ENCODE data around the gene REV3L.
A peak's percentile ranks its signal among the peaks of the same experiment; 100 is the strongest.

Gene REV3L

GRCh38 chr6:111432511-111432910, 50.5 kb downstream of the REV3L start:
- DNase-seq = no peak
- Mint-ChIP-seq H3K27ac (no peak overlapping the region), H3K9me3 (peaks cover 28% of the 10 kb centered on the region), H3K4me3 (no peak overlapping the region), H3K27me3 (no peaks in the 10 kb centered on the region), H3K36me3 (ENCODE audit: low read depth) (peaks cover 41% of the 10 kb centered on the region), H3K4me1 (ENCODE audit: low read depth) (peaks cover 65% of the 10 kb centered on the region)

DNA sequence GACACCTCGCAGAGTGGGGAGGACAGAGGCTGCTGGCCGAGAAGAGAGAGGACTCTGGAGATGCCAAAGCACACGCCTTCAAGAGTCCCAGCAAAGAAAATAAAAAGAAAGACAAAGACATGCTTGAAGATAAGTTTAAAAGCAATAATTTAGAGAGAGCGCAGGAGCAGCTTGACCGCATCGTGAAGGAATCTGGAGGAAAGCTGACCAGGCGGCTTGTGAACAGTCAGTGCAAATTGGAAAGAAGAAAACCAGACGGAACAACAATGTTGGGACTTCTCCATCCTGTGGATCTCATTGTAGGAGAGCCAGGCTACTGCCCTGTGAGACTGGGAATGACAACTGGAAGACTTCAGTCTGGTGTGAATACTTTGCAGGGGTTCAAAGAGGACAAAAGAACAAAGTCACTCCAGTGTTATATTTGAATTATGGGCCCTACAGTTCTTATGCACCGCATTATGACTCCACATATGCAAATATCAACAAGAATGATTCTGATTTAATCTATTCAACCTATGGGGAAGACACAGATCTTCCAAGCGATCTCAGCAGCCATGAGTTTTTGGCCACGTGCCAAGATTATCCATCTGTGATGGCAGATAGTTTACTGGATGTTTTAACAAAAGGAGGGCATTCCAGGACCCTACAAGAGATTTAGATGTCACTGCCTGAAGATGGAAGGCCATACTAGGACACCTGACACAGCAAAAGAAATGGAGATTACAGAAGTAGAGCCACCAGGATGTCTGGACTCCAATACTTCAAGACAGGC, 52.2 kb downstream of the REV3L start:
- H3K4me3 Mint-ChIP-seq = no peak overlapping the region
- no peak overlapping the region for H3K27ac Mint-ChIP-seq
- H3K36me3 Mint-ChIP-seq (ENCODE audit: low read depth) = peaks cover 44% of the 10 kb centered on the region
- peaks cover 69% of the 10 kb centered on the region for H3K4me1 Mint-ChIP-seq (ENCODE audit: low read depth)
- DNase-seq = no peak
- no peaks in the 10 kb centered on the region for H3K27me3 Mint-ChIP-seq
- H3K9me3 Mint-ChIP-seq = peaks cover 30% of the 10 kb centered on the region

- no peak for DNase-seq
- Mint-ChIP-seq H3K27ac (no peak overlapping the region), H3K4me1 (ENCODE audit: low read depth) (peaks cover 66% of the 10 kb centered on the region), H3K27me3 (no peaks in the 10 kb centered on the region), H3K9me3 (peaks cover 27% of the 10 kb centered on the region), H3K4me3 (no peak overlapping the region), H3K36me3 (ENCODE audit: low read depth) (peaks cover 39% of the 10 kb centered on the region)
These were observed 53.4 kb downstream of the REV3L start for GRCh38 chr6:111429571-111429970.

DNA sequence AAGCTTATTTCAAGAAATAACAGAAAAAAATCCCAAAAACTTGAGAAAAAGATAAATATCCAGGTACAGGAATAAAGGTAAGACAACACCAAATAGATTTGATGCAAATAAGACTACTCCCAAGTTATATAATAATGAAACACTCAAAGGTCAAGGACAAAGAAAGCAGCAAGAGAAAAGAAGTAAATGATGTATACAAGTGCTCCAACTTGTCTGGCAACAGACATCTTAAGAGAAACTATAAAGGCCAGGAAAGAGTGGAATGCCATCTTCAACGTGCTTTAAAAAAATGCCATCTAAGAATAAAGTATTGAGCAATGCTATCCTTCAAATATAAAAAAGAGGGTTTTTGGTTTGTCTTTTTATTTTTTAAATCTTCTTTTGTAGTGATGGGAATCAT, 54.2 kb downstream of the REV3L start:
- no peak overlapping the region for H3K27ac Mint-ChIP-seq
- peaks cover 72% of the 10 kb centered on the region for H3K4me1 Mint-ChIP-seq (ENCODE audit: low read depth)
- no peak overlapping the region for H3K4me3 Mint-ChIP-seq
- H3K9me3 Mint-ChIP-seq = peaks cover 27% of the 10 kb centered on the region
- no peaks in the 10 kb centered on the region for H3K27me3 Mint-ChIP-seq
- H3K36me3 Mint-ChIP-seq (ENCODE audit: low read depth) = peaks cover 39% of the 10 kb centered on the region
- no peak for DNase-seq

DNA sequence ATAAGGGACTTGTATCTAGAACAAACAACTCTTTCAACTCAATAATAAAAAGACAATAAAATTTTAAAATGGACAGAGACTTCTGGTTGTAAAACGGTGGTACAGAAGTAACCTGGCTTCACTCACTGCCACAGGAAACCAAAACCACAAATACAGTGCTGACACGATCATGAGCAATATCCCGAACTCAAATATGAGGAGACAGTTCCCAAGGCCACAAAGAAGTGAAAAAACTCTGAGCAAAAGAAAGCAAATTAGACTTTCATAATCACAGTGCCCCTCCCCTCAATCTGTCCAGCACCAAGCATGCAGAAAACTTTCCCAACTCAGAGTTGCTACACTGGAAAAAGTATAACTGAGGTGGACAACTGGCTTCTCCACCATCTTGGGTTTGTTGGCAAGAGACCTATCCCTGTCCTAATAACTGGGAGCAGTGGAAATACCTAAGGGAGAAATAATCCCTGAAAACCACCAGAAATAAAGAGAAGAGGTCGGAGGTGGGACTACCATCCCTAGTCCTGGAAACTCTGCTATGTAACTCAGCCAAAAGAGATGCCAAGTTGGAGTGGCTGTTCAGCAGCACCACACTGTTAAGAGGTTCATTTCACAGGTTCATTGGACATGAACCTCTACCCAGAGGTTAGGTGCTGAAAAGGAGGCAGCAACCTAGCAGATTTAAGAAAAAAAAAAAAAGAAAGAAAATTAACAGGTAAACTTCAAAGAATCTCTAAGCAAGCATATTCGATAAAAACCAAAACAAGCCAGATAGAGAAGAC, 55.5 kb downstream of the REV3L start:
- Mint-ChIP-seq H3K36me3 (ENCODE audit: low read depth) (peaks cover 39% of the 10 kb centered on the region), H3K27ac (peak overlapping the region; percentile 67), H3K27me3 (no peaks in the 10 kb centered on the region), H3K4me1 (ENCODE audit: low read depth) (peaks cover 70% of the 10 kb centered on the region), H3K4me3 (peak overlapping the region; percentile 48), H3K9me3 (peaks cover 27% of the 10 kb centered on the region)
- no peak for DNase-seq

- no peak overlapping the region for H3K4me3 Mint-ChIP-seq
- H3K4me1 Mint-ChIP-seq (ENCODE audit: low read depth) = peaks cover 54% of the 10 kb centered on the region
- no peak overlapping the region for H3K27ac Mint-ChIP-seq
- no peak for DNase-seq
- peaks cover 25% of the 10 kb centered on the region for H3K36me3 Mint-ChIP-seq (ENCODE audit: low read depth)
- peaks cover 15% of the 10 kb centered on the region for H3K9me3 Mint-ChIP-seq
- no peaks in the 10 kb centered on the region for H3K27me3 Mint-ChIP-seq
These were observed 58.8 kb downstream of the REV3L start for GRCh38 chr6:111423960-111424846.

DNA sequence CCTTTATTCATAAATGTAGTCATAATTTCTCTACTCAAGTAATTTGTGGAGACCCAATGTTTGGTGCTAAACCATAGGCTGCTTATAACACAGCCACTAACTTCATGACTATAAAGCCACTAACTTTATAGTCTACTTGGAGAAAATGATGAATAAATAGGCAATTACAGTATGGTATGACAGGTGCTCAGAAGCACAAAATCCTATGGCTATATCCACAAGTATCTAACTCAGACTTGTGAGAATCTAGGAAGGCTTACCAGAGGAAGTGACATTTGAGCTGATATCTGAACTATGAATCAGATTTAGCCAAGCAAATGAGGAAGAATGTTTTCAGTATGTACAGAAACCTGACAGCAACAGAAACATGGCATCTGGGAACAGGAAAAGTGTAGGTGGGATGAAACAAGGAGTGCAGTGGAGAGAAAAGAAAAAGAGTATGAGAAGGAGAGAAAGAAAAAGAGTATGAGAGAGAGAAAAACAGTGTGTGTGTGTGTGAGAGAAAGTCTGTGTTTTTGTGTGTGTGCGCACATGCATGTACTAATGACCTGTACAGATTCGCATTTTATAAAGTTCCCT, 59.9 kb downstream of the REV3L start:
- peaks cover 15% of the 10 kb centered on the region for H3K36me3 Mint-ChIP-seq (ENCODE audit: low read depth)
- H3K27ac Mint-ChIP-seq = peak overlapping the region; percentile 19
- peaks cover 47% of the 10 kb centered on the region for H3K4me1 Mint-ChIP-seq (ENCODE audit: low read depth)
- peaks cover 5% of the 10 kb centered on the region for H3K9me3 Mint-ChIP-seq
- no peak overlapping the region for H3K4me3 Mint-ChIP-seq
- no peak for DNase-seq
- H3K27me3 Mint-ChIP-seq = no peaks in the 10 kb centered on the region

GRCh38 chr6:111418971-111419693, 63.9 kb downstream of the REV3L start:
- Mint-ChIP-seq H3K27ac (no peak overlapping the region), H3K9me3 (no peaks in the 10 kb centered on the region), H3K36me3 (ENCODE audit: low read depth) (peaks cover 8% of the 10 kb centered on the region), H3K4me3 (no peak overlapping the region), H3K4me1 (ENCODE audit: low read depth) (peaks cover 24% of the 10 kb centered on the region), H3K27me3 (no peaks in the 10 kb centered on the region)
- DNase-seq = no peak

DNA sequence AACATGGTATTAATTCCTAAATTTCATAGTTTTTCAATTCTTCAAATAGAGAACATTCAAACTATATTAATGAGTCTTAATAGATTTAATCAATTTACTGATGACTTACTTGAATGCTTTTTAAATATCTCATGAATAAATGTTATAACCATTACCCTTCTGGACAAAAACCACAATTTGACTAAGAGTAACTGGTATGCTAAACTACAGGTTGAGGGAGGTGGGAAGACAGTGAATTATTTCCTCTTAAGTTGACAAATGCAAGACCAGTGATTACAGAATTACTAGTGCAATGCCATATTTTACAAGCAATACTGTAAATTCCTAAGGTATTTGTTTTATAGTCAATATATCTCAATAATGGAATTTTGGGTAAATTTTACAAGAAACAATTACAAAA, 65.1 kb downstream of the REV3L start:
- no peak for DNase-seq
- Mint-ChIP-seq H3K4me3 (no peak overlapping the region), H3K36me3 (ENCODE audit: low read depth) (peaks cover 8% of the 10 kb centered on the region), H3K27ac (no peak overlapping the region), H3K27me3 (no peaks in the 10 kb centered on the region), H3K4me1 (ENCODE audit: low read depth) (peaks cover 12% of the 10 kb centered on the region), H3K9me3 (no peaks in the 10 kb centered on the region)

GRCh38 chr6:111417181-111417585, 65.8 kb downstream of the REV3L start:
- Mint-ChIP-seq H3K9me3 (no peaks in the 10 kb centered on the region), H3K27me3 (no peaks in the 10 kb centered on the region), H3K36me3 (ENCODE audit: low read depth) (peaks cover 11% of the 10 kb centered on the region), H3K27ac (no peak overlapping the region), H3K4me1 (ENCODE audit: low read depth) (peaks cover 9% of the 10 kb centered on the region), H3K4me3 (no peak overlapping the region)
- no peak for DNase-seq

GRCh38 chr6:111416529-111416928, 66.5 kb downstream of the REV3L start:
- no peaks in the 10 kb centered on the region for H3K9me3 Mint-ChIP-seq
- H3K27me3 Mint-ChIP-seq = no peaks in the 10 kb centered on the region
- H3K36me3 Mint-ChIP-seq (ENCODE audit: low read depth) = peaks cover 17% of the 10 kb centered on the region
- H3K4me1 Mint-ChIP-seq (ENCODE audit: low read depth) = peaks cover 8% of the 10 kb centered on the region
- H3K27ac Mint-ChIP-seq = no peak overlapping the region
- H3K4me3 Mint-ChIP-seq = no peak overlapping the region
- DNase-seq = no peak

DNA sequence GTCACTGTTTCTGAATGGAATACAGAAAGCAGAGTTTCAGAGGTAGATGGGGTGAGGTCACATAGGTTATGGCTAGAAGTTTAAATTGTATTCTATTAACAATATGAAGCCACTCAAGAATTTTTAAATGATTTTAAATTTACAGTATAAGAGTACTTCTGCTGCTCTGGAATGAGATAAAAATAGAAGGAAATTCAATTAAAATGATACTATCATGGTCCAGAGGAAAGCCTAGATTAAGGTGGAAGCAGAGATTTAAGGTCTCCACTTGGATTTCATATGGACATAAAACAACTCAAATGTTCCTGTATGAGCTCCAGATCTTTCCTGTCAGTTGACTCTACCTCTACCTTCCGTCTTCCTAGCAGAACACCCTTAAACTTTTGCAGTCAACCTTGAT, 68.6 kb downstream of the REV3L start:
- peaks cover 15% of the 10 kb centered on the region for H3K4me1 Mint-ChIP-seq (ENCODE audit: low read depth)
- H3K27me3 Mint-ChIP-seq = no peaks in the 10 kb centered on the region
- DNase-seq = no peak
- H3K27ac Mint-ChIP-seq = no peak overlapping the region
- no peak overlapping the region for H3K4me3 Mint-ChIP-seq
- peaks cover 28% of the 10 kb centered on the region for H3K36me3 Mint-ChIP-seq (ENCODE audit: low read depth)
- no peaks in the 10 kb centered on the region for H3K9me3 Mint-ChIP-seq

- peaks cover 19% of the 10 kb centered on the region for H3K4me1 Mint-ChIP-seq (ENCODE audit: low read depth)
- DNase-seq = no peak
- H3K36me3 Mint-ChIP-seq (ENCODE audit: low read depth) = peaks cover 47% of the 10 kb centered on the region
- H3K27me3 Mint-ChIP-seq = no peaks in the 10 kb centered on the region
- no peaks in the 10 kb centered on the region for H3K9me3 Mint-ChIP-seq
- H3K27ac Mint-ChIP-seq = no peak overlapping the region
- H3K4me3 Mint-ChIP-seq = no peak overlapping the region
These were observed 70.9 kb downstream of the REV3L start for GRCh38 chr6:111411978-111412566.

Measured in activated T-cell treated with anti-CD3 and anti-CD28 coated beads, Interleukin-2, amount 50 U/mL, for 24 hours (primary cell).